Parathyroid adenoma (tissue), 2 donors: ENCODE data around the gene PIGR.

Source experiments
- H2AFZ ChIP-seq: fragments of 300-600 bp; sonication (generic); one replicate; pipeline ENCODE4 v1.7.0; 2017; ENCODE audit warnings: antibody characterized with exemption, mild to moderate bottlenecking
- H3K27ac ChIP-seq: fragments of 300-600 bp; sonication (generic); one replicate; pipeline ENCODE4 v1.7.0; 2017
- H3K27me3 ChIP-seq: fragments of 300-600 bp; sonication (generic); one replicate; pipeline ENCODE4 v1.7.0; 2017; ENCODE audit warnings: low read length; ENCODE audit not compliant: control insufficient read depth, insufficient read depth
- H3K36me3 ChIP-seq: fragments of 300-600 bp; sonication (generic); one replicate; pipeline ENCODE4 v1.7.0; 2017; ENCODE audit warnings: low read length; ENCODE audit not compliant: control insufficient read depth, insufficient read depth
- H3K4me1 ChIP-seq: fragments of 300-600 bp; sonication (generic); one replicate; pipeline ENCODE4 v1.7.0; 2017; ENCODE audit warnings: control low read depth
- H3K4me2 ChIP-seq: fragments of 300-600 bp; sonication (generic); one replicate; pipeline ENCODE4 v1.7.0; 2017; ENCODE audit warnings: low read length
- H3K4me3 ChIP-seq: fragments of 300-600 bp; sonication (generic); one replicate; pipeline ENCODE4 v1.7.0; 2017; ENCODE audit warnings: low read depth, low read length
- H3K79me2 ChIP-seq: fragments of 300-600 bp; sonication (generic); one replicate; pipeline ENCODE4 v1.7.0; 2017; ENCODE audit warnings: control low read depth
- H3K9ac ChIP-seq: fragments of 300-600 bp; sonication (generic); one replicate; pipeline ENCODE4 v1.7.0; 2017; ENCODE audit warnings: mild to moderate bottlenecking
- H3K9me3 ChIP-seq: fragments of 300-600 bp; sonication (generic); one replicate; pipeline ENCODE4 v1.7.0; 2017; ENCODE audit warnings: low read length; ENCODE audit not compliant: control insufficient read depth
- CTCF ChIP-seq: fragments of 300-600 bp; sonication (generic); IDR thresholded peaks from one replicate; pipeline ENCODE4 v1.7.0; 2017; ENCODE audit warnings: antibody characterized with exemption, mild to moderate bottlenecking
- donor health status: primary hyperparathyroidism.

PIGR gene

GRCh38 chr1:206957639-206958038 is 11.4 kb upstream of the PIGR start:
- Histone ChIP-seq H3K79me2 (no peaks in the 10 kb centered on the region), H3K4me3 (no peak overlapping the region), H3K4me1 (no peaks in the 10 kb centered on the region), H3K36me3 (no peaks in the 10 kb centered on the region), H2AFZ (no peak overlapping the region), H3K27me3 (no peaks in the 10 kb centered on the region), H3K27ac (no peak overlapping the region), H3K4me2 (no peak overlapping the region), H3K9me3 (no peaks in the 10 kb centered on the region), H3K9ac (no peak overlapping the region)
- TF ChIP-seq CTCF, result no peak

GRCh38 chr1:206955476-206956451 is 9.5 kb upstream of the PIGR start:
- H3K36me3 ChIP-seq, result no peaks in the 10 kb centered on the region
- no peak overlapping the region for H3K4me2 ChIP-seq
- H3K79me2 ChIP-seq, result no peaks in the 10 kb centered on the region
- H3K27me3 ChIP-seq, result no peaks in the 10 kb centered on the region
- H3K27ac ChIP-seq, result no peak overlapping the region
- no peaks in the 10 kb centered on the region for H3K4me1 ChIP-seq
- no peak for TF ChIP-seq CTCF
- H3K9ac ChIP-seq, result no peak overlapping the region
- no peak overlapping the region for H3K4me3 ChIP-seq
- no peaks in the 10 kb centered on the region for H3K9me3 ChIP-seq
- H2AFZ ChIP-seq, result no peak overlapping the region

- H3K4me2 ChIP-seq, result no peak overlapping the region
- H3K4me1 ChIP-seq, result no peaks in the 10 kb centered on the region
- TF ChIP-seq CTCF, result no peak
- H3K79me2 ChIP-seq, result no peaks in the 10 kb centered on the region
- no peaks in the 10 kb centered on the region for H3K36me3 ChIP-seq
- no peak overlapping the region for H3K9ac ChIP-seq
- H3K9me3 ChIP-seq, result no peaks in the 10 kb centered on the region
- H2AFZ ChIP-seq, result no peak overlapping the region
- H3K4me3 ChIP-seq, result no peak overlapping the region
- H3K27ac ChIP-seq, result no peak overlapping the region
- H3K27me3 ChIP-seq, result no peaks in the 10 kb centered on the region
These were observed 8.4 kb upstream of the PIGR start for GRCh38 chr1:206954459-206955342.

GRCh38 chr1:206953626-206954025 is 7.4 kb upstream of the PIGR start:
- no peaks in the 10 kb centered on the region for H3K4me1 ChIP-seq
- no peaks in the 10 kb centered on the region for H3K9me3 ChIP-seq
- no peak overlapping the region for H3K9ac ChIP-seq
- H3K4me2 ChIP-seq, result no peak overlapping the region
- H3K36me3 ChIP-seq, result no peaks in the 10 kb centered on the region
- no peak for TF ChIP-seq CTCF
- H3K27me3 ChIP-seq, result no peaks in the 10 kb centered on the region
- H3K27ac ChIP-seq, result no peak overlapping the region
- H3K79me2 ChIP-seq, result no peaks in the 10 kb centered on the region
- H3K4me3 ChIP-seq, result no peak overlapping the region
- no peak overlapping the region for H2AFZ ChIP-seq
